Activated naive CD8-positive, alpha-beta T cell (primary cell): Measurements from ENCODE around the gene LRRC7.

Experiments used
- H3K27ac Mint-ChIP-seq: one replicate; pipeline ENCODE4 v1.8.0; 2021; ENCODE audit warnings: mixed read lengths
- H3K27me3 Mint-ChIP-seq: one replicate; pipeline ENCODE4 v1.8.0; 2021; ENCODE audit warnings: mixed read lengths
- H3K36me3 Mint-ChIP-seq: one replicate; pipeline ENCODE4 v1.8.0; 2021; ENCODE audit warnings: mixed read lengths
- H3K4me1 Mint-ChIP-seq: one replicate; pipeline ENCODE4 v1.8.0; 2021; ENCODE audit warnings: low read depth, mixed read lengths
- H3K4me3 Mint-ChIP-seq: one replicate; pipeline ENCODE4 v1.8.0; 2021; ENCODE audit warnings: mild to moderate bottlenecking, mixed read lengths
- H3K9me3 Mint-ChIP-seq: one replicate; pipeline ENCODE4 v1.8.0; 2021; ENCODE audit warnings: low read depth, mixed read lengths

The LRRC7 gene

DNA sequence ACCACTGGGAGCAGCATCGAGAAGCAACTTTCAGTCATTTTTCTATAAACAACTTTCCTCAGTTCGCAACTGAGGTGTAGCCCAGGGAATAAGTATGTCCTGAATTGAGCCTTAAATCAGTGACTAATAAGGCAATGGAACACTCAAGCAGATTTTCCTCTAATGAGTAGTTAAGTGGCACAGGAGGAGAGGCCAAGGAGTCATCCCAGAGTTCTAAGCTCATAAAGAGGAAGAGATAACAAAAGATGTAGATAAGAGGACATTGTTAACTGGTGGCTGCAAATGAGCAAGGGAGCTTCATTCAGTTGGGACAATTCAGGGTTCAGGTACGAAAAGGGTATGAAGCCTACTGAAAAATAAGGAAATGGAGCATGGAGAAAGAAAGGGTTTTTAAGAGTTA, 573.2 kb downstream of the LRRC7 start:
- Mint-ChIP-seq H3K9me3 (no peaks in the 10 kb centered on the region), H3K27me3 (no peaks in the 10 kb centered on the region), H3K27ac (no peak overlapping the region), H3K4me1 (no peaks in the 10 kb centered on the region), H3K4me3 (no peak overlapping the region), H3K36me3 (no peaks in the 10 kb centered on the region)

DNA sequence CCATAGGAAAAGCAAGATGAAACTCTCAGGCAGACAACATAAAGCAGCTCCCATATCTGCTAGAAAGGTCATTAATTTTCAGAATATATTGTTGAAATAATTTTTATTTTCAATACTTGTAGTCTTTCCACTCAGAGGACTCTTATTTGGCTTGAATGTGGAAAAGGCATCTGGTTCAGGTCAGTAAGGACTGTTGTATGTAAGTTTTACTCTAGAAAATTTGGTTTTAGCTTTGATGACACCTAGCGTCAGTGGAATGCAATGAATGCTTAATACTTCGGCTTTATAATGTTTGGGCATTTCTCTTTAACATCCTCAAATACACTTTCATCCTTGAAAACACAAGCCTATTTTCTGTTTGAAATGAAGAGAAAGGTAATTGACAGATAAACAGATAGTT, 574.4 kb downstream of the LRRC7 start:
- Mint-ChIP-seq H3K27ac (no peak overlapping the region), H3K27me3 (no peaks in the 10 kb centered on the region), H3K4me1 (no peaks in the 10 kb centered on the region), H3K4me3 (no peak overlapping the region), H3K36me3 (no peaks in the 10 kb centered on the region), H3K9me3 (no peaks in the 10 kb centered on the region)

DNA sequence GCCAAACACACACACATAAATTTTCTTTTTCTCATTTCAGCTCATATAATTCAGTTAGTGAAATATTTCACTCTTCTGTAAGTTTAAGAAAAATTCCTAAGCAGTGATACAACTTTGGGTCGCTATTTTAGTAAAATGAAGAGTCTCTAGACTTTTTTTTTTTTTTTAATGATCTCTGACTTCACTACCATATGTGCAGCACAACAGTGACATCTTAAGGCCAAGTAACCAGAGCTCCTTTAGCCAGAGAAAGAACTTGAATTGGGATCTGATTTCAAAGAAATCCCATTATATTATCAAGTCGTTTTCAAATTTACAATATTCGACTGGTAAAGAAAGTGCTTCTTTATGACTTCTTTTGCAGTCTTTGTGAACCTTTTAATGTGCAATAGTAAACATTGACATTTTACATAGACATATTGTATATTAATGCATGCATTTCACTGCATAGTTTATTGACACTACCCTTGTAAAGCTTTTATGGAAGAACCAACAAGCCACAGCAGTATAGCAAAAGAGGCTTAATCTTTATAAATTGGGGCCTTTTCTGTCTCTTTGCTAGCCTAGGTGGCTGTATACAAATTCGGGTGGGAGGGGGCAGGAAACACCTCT, 575.4 kb downstream of the LRRC7 start:
- H3K4me1 Mint-ChIP-seq, result no peaks in the 10 kb centered on the region
- H3K4me3 Mint-ChIP-seq, result no peak overlapping the region
- H3K9me3 Mint-ChIP-seq, result no peaks in the 10 kb centered on the region
- H3K27ac Mint-ChIP-seq, result no peak overlapping the region
- no peaks in the 10 kb centered on the region for H3K27me3 Mint-ChIP-seq
- peaks cover 2% of the 10 kb centered on the region for H3K36me3 Mint-ChIP-seq

DNA sequence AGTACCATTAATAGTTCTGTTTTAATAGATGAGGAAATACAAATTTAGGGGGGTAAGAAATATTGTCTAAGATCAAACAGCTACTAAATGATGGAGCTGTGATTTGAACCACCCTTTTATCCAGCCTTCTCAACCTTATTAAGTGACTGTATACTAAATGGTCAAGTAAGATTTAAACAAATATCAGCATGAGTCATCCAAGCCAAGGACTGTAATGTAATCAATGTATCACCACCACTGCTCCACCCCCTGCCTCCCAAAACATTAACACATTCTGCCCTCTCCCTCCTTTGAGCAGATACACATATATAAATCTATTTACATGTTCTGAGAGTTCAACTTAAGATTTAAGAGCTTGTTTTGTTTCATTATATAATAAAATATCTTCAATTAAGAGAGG, 578.8 kb downstream of the LRRC7 start:
- H3K27me3 Mint-ChIP-seq, result no peaks in the 10 kb centered on the region
- H3K9me3 Mint-ChIP-seq, result no peaks in the 10 kb centered on the region
- peaks cover 7% of the 10 kb centered on the region for H3K36me3 Mint-ChIP-seq
- H3K27ac Mint-ChIP-seq, result no peak overlapping the region
- H3K4me1 Mint-ChIP-seq, result no peaks in the 10 kb centered on the region
- no peak overlapping the region for H3K4me3 Mint-ChIP-seq

DNA sequence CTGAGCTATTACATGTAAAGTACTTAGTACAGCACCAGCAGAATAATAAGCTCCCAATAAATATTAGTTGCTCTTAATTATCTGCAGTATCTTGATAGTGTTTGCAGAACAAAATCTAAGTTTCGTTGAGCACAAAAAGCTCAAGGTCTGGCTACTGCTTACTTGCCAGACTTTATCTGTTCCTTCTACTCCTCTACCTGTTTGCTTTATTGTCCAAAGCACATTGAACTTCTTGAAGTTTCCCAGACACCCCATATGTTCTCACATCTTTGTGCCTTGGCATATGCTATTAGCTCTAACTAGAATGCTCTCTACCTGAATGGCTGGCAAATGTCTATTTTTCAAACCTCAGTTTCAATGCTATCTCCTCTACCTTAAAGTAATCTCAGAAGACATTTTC, 582.7 kb downstream of the LRRC7 start:
- Mint-ChIP-seq H3K27me3 (no peaks in the 10 kb centered on the region), H3K4me1 (no peaks in the 10 kb centered on the region), H3K9me3 (no peaks in the 10 kb centered on the region), H3K27ac (no peak overlapping the region), H3K4me3 (no peak overlapping the region), H3K36me3 (peaks cover 11% of the 10 kb centered on the region)

DNA sequence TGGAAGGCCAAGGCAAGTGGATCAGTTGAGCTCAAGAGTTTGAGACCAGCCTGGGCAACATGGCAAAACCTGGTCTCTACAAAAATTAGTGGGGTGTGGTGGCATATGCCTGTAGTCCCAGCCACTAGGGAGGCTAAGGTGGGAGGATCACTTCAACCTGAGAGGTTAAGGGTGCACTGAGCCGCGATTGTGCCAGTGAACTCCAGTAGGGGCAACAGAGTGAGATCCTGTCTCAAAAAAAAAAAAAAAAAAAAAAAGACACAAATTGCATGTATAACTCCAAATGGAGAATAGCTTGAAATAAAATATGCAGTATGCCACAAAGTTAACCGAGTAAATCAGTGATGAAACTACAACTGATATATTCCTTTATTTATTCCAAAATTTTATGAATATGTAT, 586.0 kb downstream of the LRRC7 start:
- Mint-ChIP-seq H3K4me1 (no peaks in the 10 kb centered on the region), H3K27ac (no peak overlapping the region), H3K9me3 (no peaks in the 10 kb centered on the region), H3K27me3 (no peaks in the 10 kb centered on the region), H3K4me3 (no peak overlapping the region), H3K36me3 (peaks cover 8% of the 10 kb centered on the region)

DNA sequence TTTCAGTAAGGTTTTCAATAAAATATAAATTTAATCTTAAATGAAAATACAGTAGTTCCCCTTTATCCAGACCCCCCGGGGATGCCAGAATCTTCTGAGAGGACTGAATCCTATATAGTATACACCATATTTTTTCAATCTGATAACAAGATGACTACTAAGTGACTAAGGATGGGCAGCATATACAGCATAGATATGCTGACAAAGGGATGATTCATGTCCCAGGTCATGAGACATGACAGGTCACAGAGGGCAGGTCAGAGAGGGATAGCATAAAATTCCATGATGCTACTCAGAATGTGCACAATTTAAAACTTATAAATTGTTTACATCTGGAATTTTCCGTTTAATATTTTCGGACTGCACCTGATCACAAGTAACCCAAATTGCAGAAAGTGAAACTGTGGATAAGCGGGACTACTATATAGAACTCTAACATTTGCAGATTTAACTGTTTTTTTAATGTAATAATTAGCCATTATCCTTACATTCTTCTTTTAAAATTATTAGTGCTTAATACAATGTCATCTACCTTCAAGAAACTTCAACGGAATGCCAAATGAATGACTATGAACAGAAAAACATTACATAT, 588.9 kb downstream of the LRRC7 start:
- H3K27ac Mint-ChIP-seq, result no peak overlapping the region

DNA sequence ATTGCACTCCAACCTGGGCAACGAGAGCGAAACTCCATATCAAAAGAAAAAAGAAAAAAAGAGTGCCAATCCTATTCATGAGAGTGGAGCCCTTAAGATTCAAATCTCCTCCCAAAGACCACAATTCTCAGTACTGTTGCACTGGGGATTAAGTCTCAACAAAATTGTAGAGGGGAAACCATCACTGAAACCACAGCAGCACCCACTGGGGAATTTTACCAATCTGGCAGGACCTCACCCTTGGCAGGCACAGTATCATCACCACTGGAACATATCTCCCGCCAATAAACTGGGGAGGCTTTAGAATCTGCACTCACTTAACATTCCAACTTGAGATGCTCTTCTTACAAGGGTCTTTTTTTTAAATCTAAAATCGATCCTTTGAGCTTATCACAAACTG, 596.6 kb downstream of the LRRC7 start:
- Mint-ChIP-seq H3K4me3 (no peak overlapping the region), H3K27ac (no peak overlapping the region), H3K36me3 (peaks cover 32% of the 10 kb centered on the region), H3K4me1 (no peaks in the 10 kb centered on the region), H3K9me3 (no peaks in the 10 kb centered on the region), H3K27me3 (no peaks in the 10 kb centered on the region)

More for the DNA sequence above, 588.9 kb downstream of the LRRC7 start:
- Mint-ChIP-seq H3K4me3 (no peak overlapping the region), H3K27me3 (no peaks in the 10 kb centered on the region), H3K36me3 (peaks cover 11% of the 10 kb centered on the region), H3K4me1 (no peaks in the 10 kb centered on the region), H3K9me3 (no peaks in the 10 kb centered on the region)

DNA sequence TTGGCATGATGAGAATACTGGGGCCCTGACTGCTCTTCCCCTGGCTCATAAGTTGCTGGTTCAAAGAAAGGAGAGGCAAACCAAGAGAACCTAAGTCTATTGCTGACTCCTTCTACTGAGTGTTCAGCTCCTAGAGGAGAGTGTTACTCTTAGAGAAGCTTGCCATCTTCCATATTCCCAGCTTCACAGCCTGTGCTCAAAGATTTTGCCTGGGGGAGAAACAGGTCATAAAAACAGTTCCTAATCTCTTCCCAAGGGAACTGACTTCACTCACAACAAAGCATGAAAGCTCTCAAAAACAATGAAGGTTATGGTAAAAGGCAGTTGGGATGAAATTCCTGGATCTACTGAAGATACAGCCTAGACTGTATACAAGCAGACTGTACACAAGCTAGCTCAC, 600.6 kb downstream of the LRRC7 start:
- Mint-ChIP-seq H3K36me3 (peaks cover 32% of the 10 kb centered on the region), H3K9me3 (no peaks in the 10 kb centered on the region), H3K4me1 (no peaks in the 10 kb centered on the region), H3K4me3 (no peak overlapping the region), H3K27me3 (no peaks in the 10 kb centered on the region), H3K27ac (no peak overlapping the region)

DNA sequence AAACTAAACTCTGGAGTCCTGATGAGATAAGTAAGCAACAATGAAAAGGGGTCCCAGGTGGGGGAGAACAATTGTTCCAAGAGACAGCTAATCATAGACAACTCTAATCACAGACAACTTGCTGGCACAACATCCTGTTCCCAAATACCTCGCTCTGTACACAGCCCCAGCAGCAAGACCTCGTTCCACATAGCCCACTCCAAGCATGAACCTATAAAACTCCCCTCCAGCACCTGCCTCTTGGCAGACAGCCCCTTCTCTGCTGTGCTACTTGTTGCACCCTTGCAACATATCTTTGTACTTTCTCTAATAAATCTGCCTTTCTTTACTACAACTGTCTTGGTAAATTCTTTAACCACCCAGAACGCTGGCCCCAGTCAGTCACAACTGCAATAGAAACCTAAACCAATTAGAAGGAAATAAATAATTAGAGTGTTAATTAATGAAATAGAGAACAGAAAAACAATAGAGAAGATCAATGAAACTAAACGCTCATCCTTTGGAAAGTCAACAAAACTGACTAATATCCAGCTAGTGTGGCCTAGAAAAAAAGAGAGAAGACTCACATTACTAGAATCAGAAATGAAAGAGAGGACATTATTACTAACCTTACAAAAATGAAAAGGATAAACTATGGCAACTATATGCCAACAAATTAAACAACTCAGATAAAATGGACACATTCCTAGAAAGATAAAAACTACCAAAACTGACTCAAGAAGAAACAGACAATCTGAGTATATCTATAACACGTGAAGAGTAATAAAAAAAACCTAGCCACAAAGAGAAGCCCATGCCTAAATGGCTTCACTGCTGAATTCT, 601.5 kb downstream of the LRRC7 start:
- H3K4me3 Mint-ChIP-seq, result no peak overlapping the region
- no peaks in the 10 kb centered on the region for H3K27me3 Mint-ChIP-seq
- no peaks in the 10 kb centered on the region for H3K9me3 Mint-ChIP-seq
- no peaks in the 10 kb centered on the region for H3K4me1 Mint-ChIP-seq
- H3K36me3 Mint-ChIP-seq, result peaks cover 34% of the 10 kb centered on the region
- H3K27ac Mint-ChIP-seq, result no peak overlapping the region

DNA sequence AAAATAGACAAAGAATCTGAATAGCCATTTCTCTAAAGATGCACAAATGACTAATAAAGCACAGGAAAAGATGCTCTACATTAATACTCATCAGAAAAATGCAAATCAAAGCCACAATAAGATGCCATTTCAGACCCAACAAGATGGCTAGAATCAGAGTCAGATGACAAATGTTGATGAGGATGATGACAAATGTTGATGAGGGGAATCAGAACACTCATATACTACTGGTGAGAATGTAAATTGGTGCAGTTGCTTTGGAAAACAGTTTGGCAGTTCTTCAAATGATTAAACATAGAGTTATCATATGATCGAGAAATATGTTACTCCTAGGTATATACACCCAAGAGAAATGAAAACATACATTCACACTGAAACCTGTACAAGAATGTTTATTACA, 603.8 kb downstream of the LRRC7 start:
- no peak overlapping the region for H3K4me3 Mint-ChIP-seq
- H3K27ac Mint-ChIP-seq, result no peak overlapping the region
- H3K27me3 Mint-ChIP-seq, result no peaks in the 10 kb centered on the region
- no peaks in the 10 kb centered on the region for H3K4me1 Mint-ChIP-seq
- peaks cover 34% of the 10 kb centered on the region for H3K36me3 Mint-ChIP-seq
- H3K9me3 Mint-ChIP-seq, result no peaks in the 10 kb centered on the region
